ENCODE results near the gene ABLIM2. TPM values are rescaled to one million over a fixed set of nuclear protein-coding genes. Genes with fewer than 3 reads are reported as not detected.

Gene ABLIM2
- total RNA-seq, 1 experiment from 2014 or later = 1.0 TPM

- no peak overlapping the region for H3T11ph ChIP-seq (ENCODE audit: low read length)
Measured at GRCh38 chr4:7981738-7982394, 176.7 kb downstream of the ABLIM2 start.

More at GRCh38 chr4:7981738-7982394, 176.7 kb downstream of the ABLIM2 start:
- H3K14ac ChIP-seq (ENCODE audit: insufficient read depth, low read length) = no peak overlapping the region; the same call in 1 of the 2 replicates
- peak overlapping the region in 2 of 3 experiments; percentile 67 to 68; a peak in 2 of 7 replicates for H3K27ac Mint-ChIP-seq
- H3K4me1 ChIP-seq (ENCODE audit: insufficient read depth, low read length) = peaks cover 13% of the 10 kb centered on the region; the same call in 1 of the 2 replicates
- H3K56ac ChIP-seq (ENCODE audit: insufficient read length, low read depth, low read length) = no peak overlapping the region
- H3K9ac ChIP-seq (ENCODE audit: extremely low read depth, insufficient read length, low read length) = no peak overlapping the region
- H2BK12ac ChIP-seq (ENCODE audit: insufficient read length, low read depth, low read length) = no peak overlapping the region
- H2BK15ac ChIP-seq (ENCODE audit: low read depth, low read length) = no peak overlapping the region
- no peak overlapping the region for H3K4ac ChIP-seq (ENCODE audit: low read depth, low read length)
- no peaks in the 10 kb centered on the region for H3K27me3 ChIP-seq (ENCODE audit: insufficient read depth, low read length)
- no peaks in the 10 kb centered on the region for H3K79me2 ChIP-seq (ENCODE audit: insufficient read depth, low read length)
- H2AFZ ChIP-seq (ENCODE audit: low read length) = no peak overlapping the region
- no peaks in the 10 kb centered on the region for H4K20me1 ChIP-seq (ENCODE audit: control insufficient read depth, insufficient read depth, insufficient read length)
- no peak overlapping the region for H3K4me2 ChIP-seq (ENCODE audit: insufficient read depth, insufficient read length, low read length)
- H2AK5ac ChIP-seq (ENCODE audit: insufficient read length, low read length) = no peak overlapping the region
- no peak overlapping the region for H3K27ac ChIP-seq (ENCODE audit: insufficient read length, low read depth, low read length)
- no peaks in the 10 kb centered on the region for H3K27me3 Mint-ChIP-seq (ENCODE audit: low read depth)
- H4K91ac ChIP-seq (ENCODE audit: insufficient read length, low read depth, low read length) = no peak overlapping the region
- no peak overlapping the region for H2BK20ac ChIP-seq (ENCODE audit: low read depth, low read length, poor library complexity, severe bottlenecking)
- no peak overlapping the region for H2BK5ac ChIP-seq (ENCODE audit: insufficient read length, low read length)
- H3K18ac ChIP-seq (ENCODE audit: insufficient read length, low read depth, low read length) = peak overlapping the region; percentile 23
- no peaks in the 10 kb centered on the region for H3K9me3 ChIP-seq (ENCODE audit: control insufficient read depth, low read depth, low read length)
- no peak overlapping the region for H4K8ac ChIP-seq (replicated peaks; ENCODE audit: insufficient read length, low read depth, low read length)
- H4K5ac ChIP-seq (ENCODE audit: insufficient read length, low read depth, low read length) = no peak overlapping the region
- peaks cover 29 to 33% of the 10 kb centered on the region in 2 experiments for H3K4me1 Mint-ChIP-seq
- no peak for DNase-seq
- H3K23me2 ChIP-seq (ENCODE audit: insufficient read length, low read depth, low read length, poor library complexity, severe bottlenecking) = no peaks in the 10 kb centered on the region
- peaks cover 0 to 5% of the 10 kb centered on the region in 2 experiments; a peak in 3 of 5 replicates for H3K9me3 Mint-ChIP-seq
- peaks cover 0 to 4% (median 3%) of the 10 kb centered on the region in 3 experiments; a peak in 2 of 7 replicates for H3K36me3 Mint-ChIP-seq (ENCODE audit: insufficient read depth in 1 of 3, low read depth in 3 of 3)
- TF ChIP-seq CTCF (conservative IDR thresholded peaks at IDR 0.05) = no peak
- no peak overlapping the region for H3K23ac ChIP-seq (ENCODE audit: insufficient read length, low read depth, low read length)
- no peak overlapping the region for H2BK120ac ChIP-seq (ENCODE audit: low read depth, low read length, poor library complexity, severe bottlenecking)
- no CpG with 5 or more reads among the region's 8 CpGs for WGBS (ENCODE audit: extremely low coverage, insufficient read length, low lambda C conversion rate)
- no peaks in the 10 kb centered on the region for H3K79me1 ChIP-seq (ENCODE audit: insufficient read depth, low read depth, low read length, poor library complexity, severe bottlenecking)
- H3K4me3 Mint-ChIP-seq = no peak overlapping the region
